22Rv1 (cell line): ENCODE measurements around the gene ZNF697.

Source experiments
- H3K27ac ChIP-seq: fragments of 450-650 bp; 2 replicates; pipeline ENCODE4 v1.5.1; 2017
- ZFX ChIP-seq: fragments of 450-650 bp; IDR thresholded peaks from 2 replicates; pipeline ENCODE4 v1.6.1; 2017; ENCODE audit warnings: antibody characterized with exemption, borderline replicate concordance
- TF ChIP-seq, protein P1 (sequence below): fragments of 450-650 bp; IDR thresholded peaks from 2 replicates; pipeline ENCODE4 v1.5.1; 2017; ENCODE audit warnings: mild to moderate bottlenecking

The ZNF697 gene

DNA sequence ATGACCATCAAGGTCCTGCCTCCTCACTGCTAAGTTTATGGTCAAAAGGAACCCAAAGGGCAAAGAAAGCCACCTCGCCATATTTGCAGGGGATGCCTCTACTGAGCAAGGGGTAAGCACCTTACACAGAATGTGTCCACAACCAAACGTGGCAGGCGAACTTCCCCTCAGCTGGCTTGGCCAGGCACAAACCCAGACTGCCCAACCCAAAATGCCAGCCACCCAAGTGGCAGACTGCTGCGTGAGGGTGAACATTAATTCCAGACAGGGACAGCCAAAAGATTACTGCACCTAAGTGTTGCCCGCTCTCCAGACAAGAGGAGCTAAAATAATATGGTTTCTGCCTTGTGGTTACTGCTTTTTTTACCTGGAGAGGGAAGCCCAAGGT, 16.0 kb downstream of the ZNF697 start:
- no peak for TF ChIP-seq ZFX
- TF ChIP-seq, protein P1, sequence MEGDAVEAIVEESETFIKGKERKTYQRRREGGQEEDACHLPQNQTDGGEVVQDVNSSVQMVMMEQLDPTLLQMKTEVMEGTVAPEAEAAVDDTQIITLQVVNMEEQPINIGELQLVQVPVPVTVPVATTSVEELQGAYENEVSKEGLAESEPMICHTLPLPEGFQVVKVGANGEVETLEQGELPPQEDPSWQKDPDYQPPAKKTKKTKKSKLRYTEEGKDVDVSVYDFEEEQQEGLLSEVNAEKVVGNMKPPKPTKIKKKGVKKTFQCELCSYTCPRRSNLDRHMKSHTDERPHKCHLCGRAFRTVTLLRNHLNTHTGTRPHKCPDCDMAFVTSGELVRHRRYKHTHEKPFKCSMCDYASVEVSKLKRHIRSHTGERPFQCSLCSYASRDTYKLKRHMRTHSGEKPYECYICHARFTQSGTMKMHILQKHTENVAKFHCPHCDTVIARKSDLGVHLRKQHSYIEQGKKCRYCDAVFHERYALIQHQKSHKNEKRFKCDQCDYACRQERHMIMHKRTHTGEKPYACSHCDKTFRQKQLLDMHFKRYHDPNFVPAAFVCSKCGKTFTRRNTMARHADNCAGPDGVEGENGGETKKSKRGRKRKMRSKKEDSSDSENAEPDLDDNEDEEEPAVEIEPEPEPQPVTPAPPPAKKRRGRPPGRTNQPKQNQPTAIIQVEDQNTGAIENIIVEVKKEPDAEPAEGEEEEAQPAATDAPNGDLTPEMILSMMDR, result no peak
- H3K27ac ChIP-seq, result no peak overlapping the region

DNA sequence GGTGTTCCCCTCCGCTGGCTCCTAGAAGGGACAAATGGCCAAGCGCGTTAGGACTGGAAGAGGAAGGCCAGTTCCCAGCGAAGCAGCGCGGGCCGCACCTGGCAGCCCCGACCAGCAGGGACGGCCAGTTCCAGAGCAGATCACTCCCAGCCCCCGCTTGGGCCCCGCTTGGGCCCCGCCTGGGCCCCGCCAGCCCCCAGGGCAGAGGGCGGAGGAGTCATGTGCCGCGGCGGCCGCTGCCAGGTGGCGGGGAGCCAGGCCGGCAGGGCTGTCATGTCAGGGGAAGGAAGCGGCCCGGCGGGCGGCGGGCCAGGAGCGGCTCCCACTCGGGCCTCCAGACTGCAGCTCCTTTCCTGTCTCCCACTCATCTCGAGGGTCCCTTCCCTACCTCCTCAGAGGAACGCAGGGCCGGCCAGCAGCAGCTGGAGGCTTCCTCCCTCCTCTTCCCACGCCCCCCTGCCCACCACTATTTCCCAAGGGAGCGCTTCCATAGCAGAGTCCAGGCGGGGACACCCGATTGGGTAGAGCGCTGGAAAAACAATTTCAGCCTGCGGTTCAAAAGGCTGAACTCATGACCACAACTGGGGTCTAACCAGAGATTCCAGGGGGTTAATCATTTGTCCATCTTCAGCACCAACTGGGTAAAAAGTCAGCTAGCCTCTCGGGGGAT, 16.5 kb downstream of the ZNF697 start:
- H3K27ac ChIP-seq, result no peak overlapping the region
- no peak for TF ChIP-seq ZFX
- TF ChIP-seq, protein P1, result no peak

DNA sequence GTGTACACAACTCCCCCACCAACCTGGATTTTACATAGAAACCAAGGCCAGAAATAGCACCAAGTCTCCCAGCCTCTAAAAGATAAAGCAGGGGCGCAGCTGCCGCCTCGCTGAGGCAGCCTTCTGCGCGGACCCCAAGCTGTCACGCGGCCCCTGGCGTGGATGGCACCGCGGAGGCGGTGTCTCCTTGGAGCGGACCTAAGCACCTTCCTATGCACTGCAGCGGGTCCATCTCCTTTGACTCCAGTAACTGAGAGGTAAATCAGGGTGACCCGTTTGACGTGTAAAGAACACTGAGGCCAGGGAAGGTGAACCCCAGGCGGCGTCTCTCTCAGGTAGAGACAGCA, 17.0 kb downstream of the ZNF697 start:
- no peak overlapping the region for H3K27ac ChIP-seq
- TF ChIP-seq, protein P1, result no peak
- no peak for TF ChIP-seq ZFX

DNA sequence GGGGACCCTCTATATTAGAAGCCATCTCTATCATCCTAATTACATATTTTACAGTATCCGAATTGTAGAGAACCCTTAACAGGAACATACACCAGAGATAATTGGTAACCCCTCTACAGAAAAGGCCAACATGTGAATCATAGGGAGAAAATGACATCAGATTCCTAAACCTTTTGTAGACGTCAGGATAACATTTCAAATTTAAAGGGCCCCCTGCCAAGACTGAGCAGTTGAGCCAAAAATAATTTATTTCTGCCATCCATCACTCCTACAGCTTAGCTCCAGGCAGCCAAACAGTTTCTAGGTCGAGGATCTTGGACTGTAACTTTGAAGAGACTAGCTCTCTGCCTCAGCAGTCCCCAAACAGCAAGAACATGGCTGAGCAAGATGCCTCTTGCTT, 21.2 kb downstream of the ZNF697 start:
- no peak overlapping the region for H3K27ac ChIP-seq
- TF ChIP-seq, protein P1, result no peak
- TF ChIP-seq ZFX, result no peak

DNA sequence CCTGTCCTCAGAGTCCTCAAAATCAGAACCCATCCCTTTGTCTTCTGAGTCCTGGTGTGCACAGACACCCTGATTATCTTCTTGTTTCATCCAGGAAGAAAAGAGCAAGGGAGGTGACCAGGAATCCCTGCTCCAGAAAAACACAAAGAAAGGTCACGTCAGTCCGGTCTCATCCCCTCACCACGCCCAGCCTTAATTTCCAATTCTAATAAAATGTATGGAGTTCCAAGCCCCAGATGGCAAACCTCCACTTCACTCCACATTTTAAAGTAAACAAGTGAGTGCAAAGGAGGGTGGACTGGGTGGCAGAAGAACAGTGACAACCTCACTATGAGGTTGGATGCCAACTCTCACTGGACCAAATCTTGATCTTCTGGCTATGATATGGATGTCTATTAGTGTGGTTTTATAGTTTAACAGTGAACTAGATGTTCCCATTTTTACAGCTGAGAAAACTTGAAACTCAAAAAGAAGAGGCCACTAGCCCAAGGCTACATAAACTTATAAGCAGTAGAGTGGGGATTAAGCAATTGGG, 22.0 kb downstream of the ZNF697 start:
- no peak for TF ChIP-seq ZFX
- TF ChIP-seq, protein P1, result no peak
- no peak overlapping the region for H3K27ac ChIP-seq

DNA sequence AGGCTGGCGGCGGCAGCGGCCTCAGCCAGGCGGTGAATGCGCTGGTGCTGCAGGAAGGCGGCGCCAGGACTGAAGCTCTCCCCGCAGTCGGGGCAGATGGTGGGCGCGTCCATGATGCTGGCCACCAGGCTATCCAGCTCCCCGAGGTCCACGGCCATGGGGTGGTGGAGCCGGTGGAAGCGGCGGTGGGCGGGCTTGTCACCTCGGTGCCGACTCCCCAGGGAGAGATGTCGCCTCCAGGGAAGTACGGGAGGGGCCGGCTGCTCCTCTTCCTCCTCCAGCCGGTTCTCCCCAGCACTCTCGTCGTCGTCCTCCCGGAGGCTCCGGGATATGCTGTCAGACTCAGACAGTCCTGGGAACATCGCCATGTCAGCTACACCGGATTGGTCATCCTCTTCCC, 24.4 kb downstream of the ZNF697 start:
- H3K27ac ChIP-seq, result no peak overlapping the region
- TF ChIP-seq ZFX, result no peak
- TF ChIP-seq, protein P1, result no peak

DNA sequence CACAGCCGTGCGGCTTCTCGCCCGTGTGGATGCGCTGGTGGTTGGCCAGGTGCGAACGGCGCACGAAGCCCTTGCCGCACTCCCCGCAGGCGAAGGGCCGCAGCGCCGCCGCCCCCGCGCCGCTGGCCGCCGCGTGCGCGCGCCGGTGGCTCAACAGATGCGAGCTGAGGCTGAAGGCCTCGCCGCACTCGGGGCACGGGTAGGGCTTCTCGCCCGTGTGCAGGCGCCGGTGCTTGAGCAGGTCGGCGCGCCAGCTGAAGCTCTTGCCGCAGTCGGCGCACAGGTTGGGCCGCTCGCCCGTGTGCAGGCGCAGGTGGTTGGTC, 24.9 kb downstream of the ZNF697 start:
- TF ChIP-seq ZFX, result no peak
- TF ChIP-seq, protein P1, result no peak
- H3K27ac ChIP-seq, result no peak overlapping the region
